BJ (cell line): ENCODE results near the gene WDFY3. TPM values are rescaled to one million over a fixed set of nuclear protein-coding genes. Genes with fewer than 3 reads are reported as not detected.
"Not testable (repeated sequence)": the region's sequence is repeated elsewhere in the genome, so short reads cannot be mapped to it uniquely, and the experiment has no call there.

Source experiments
- CTCF ChIA-PET: fragments of 350-600 bp; formaldehyde crosslinking; extraction: SDS; loops from one replicate; lab custom pipeline; 2021; ENCODE audit warnings: antibody characterized with exemption, inconsistent platforms; lab: Yijun Ruan, JAX
- POLR2A ChIA-PET: fragments of 300-600 bp; sonication (Branson Sonifier 250); formaldehyde crosslinking; extraction: SDS; loops from one replicate; lab custom pipeline; 2021; ENCODE audit warnings: antibody characterized with exemption; lab: Charles Lee
- DNase-seq: peaks from one replicate; pipeline ENCODE4 v3.0.0-alpha.2; 2011; ENCODE audit warnings: low read depth
- H3K27me3 ChIP-seq: 2 replicates; pipeline ENCODE4 v1.6.0; 2011; ENCODE audit warnings: low read length; ENCODE audit not compliant: control insufficient read depth, insufficient read depth
- H3K36me3 ChIP-seq: 2 replicates; pipeline ENCODE4 v1.5.1; 2011; ENCODE audit warnings: low read length; ENCODE audit not compliant: control insufficient read depth, insufficient read depth
- H3K4me3 ChIP-seq: 2 replicates; pipeline ENCODE4 v1.5.1; 2011; ENCODE audit warnings: low read depth, mild to moderate bottlenecking, control low read depth, low read length
- polyA plus RNA-seq: library from polyadenylated mRNA; depleted of rRNA; stranded (reverse); fragments of >200 nt; gene quantifications from 2 replicates; pipeline ENCODE4 v1.2.3, GENCODE V29; 2011
- TF ChIP-seq, protein P1 (sequence below): IDR thresholded peaks from 2 replicates; pipeline ENCODE4 v1.5.1; 2011; ENCODE audit warnings: low read depth, mild to moderate bottlenecking, control low read depth, inconsistent platforms, low read length, moderate library complexity; ENCODE audit not compliant: insufficient read depth

Gene WDFY3
- polyA plus RNA-seq, 1 experiment, result 28.8 TPM

DNA sequence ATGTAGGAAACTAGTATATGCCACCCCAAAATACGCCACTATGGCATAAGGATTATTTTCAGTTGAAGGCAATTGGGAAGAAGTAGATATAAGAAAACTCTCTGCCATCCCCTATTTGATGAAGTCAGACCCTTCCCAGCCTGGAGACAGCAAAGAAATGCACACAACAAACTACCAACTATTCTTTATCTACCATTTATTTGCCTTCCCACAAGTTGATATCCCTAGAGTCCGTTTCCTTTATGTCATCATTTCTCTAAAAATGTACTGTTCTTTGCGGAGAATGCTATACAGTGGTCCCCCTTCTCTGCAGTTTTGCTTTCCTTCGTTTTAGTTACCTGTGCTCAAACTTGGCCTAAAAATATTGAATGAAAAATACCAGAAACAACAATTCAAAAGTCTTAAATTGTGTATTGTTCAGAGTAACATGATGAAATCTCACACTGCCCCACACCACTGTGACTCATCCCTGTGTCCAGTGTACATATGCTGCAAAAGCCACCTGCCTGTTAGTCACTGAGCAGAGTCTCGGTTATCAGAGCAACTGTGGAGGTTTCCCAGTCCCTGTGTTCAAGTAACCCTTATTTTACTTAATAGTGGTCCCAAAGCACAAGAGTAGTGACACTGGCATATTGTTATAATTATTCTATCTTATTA, 152.3 kb downstream of the WDFY3 start:
- TF ChIP-seq, protein P1, sequence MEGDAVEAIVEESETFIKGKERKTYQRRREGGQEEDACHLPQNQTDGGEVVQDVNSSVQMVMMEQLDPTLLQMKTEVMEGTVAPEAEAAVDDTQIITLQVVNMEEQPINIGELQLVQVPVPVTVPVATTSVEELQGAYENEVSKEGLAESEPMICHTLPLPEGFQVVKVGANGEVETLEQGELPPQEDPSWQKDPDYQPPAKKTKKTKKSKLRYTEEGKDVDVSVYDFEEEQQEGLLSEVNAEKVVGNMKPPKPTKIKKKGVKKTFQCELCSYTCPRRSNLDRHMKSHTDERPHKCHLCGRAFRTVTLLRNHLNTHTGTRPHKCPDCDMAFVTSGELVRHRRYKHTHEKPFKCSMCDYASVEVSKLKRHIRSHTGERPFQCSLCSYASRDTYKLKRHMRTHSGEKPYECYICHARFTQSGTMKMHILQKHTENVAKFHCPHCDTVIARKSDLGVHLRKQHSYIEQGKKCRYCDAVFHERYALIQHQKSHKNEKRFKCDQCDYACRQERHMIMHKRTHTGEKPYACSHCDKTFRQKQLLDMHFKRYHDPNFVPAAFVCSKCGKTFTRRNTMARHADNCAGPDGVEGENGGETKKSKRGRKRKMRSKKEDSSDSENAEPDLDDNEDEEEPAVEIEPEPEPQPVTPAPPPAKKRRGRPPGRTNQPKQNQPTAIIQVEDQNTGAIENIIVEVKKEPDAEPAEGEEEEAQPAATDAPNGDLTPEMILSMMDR, result no peak
- ChIA-PET POLR2A (no interaction called here), CTCF (no interaction called here)
- peaks cover 1% of the 10 kb centered on the region; the same call in 1 of the 2 replicates for H3K36me3 ChIP-seq
- no peak overlapping the region for H3K4me3 ChIP-seq
- DNase-seq, result peak; percentile 62
- no peaks in the 10 kb centered on the region for H3K27me3 ChIP-seq

DNA sequence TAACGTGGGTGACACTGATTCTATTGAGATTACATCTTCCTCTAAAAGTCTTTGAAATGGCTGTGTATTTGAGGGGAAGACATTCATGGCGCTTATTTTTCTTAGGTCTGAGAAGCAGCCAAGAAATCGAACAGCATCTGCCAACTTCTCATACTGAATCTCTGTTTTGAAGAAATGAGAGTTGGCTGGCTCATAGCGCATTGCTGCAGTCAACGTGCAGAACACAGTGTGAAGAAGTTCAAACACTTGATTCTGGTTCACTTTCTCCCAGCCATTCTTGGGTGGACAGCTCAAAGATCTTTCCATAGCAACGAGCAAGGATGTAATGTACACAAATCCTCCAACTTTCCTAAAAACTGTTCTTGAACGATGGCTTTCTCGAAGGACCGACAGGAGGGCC, 156.5 kb downstream of the WDFY3 start:
- POLR2A ChIA-PET, result interaction anchor here (0.7 kb wide), 1 partner anchor 12 kb away, joined by 6 read pairs; no protein-coding TSS in a partner anchor
- CTCF ChIA-PET, result interaction anchor here (1.3 kb wide), 2 partner anchors 9 to 161 kb away, joined by 3 to 5 read pairs; no protein-coding TSS in a partner anchor
- Histone ChIP-seq H3K4me3 (no peak overlapping the region), H3K27me3 (no peaks in the 10 kb centered on the region), H3K36me3 (peaks cover 4% of the 10 kb centered on the region; the same call in 1 of the 2 replicates)
- TF ChIP-seq, protein P1, result no peak
- DNase-seq, result no peak

DNA sequence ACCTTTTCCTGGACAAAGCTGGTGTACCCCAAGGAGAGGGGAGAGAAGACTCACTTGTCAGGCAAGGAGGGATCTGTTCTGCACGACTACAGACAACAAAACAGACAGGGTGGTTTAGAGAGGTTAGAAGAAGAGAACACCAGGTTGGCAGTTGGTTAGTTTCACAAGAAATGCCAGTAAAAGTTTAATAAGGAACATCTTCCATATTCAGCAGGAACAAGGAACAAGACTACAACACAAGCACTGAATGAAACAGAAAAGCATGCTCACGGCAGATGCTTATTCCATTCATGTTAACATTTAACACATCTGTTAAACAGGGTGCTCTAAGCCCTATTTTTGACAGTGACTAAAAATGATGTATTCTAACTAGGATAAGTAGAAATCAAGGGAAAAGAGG, 158.2 kb downstream of the WDFY3 start:
- no peak for DNase-seq
- TF ChIP-seq, protein P1, result no peak
- Histone ChIP-seq H3K36me3 (peaks cover 4% of the 10 kb centered on the region), H3K27me3 (no peaks in the 10 kb centered on the region), H3K4me3 (no peak overlapping the region)
- ChIA-PET CTCF (interaction anchor here (0.6 to 1.0 kb wide), 2 partner anchors 20 to 137 kb away, joined by 3 to 5 read pairs; no protein-coding TSS in a partner anchor), POLR2A (no interaction called here)

DNA sequence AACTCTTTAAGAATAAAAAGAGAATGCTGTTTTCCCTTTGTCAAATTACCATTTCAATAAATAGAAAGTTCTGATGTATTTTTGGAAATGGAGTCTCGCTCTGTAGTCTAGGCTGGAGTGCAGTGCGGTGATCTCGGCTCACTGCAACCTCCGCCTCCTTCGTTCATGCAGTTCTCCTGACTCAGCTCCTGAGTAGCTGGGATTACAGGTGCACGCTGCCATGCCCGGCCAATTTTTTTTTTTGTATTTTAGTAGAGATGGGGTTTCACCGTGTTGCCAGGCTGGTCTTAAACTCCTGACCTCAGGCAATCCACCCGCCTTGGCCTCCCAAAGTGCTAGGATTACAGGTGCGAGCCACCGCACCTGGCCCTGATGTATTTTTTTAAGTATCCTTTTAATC, 159.9 kb downstream of the WDFY3 start:
- not testable (repeated sequence) for H3K4me3 ChIP-seq, H3K27me3 ChIP-seq, H3K36me3 ChIP-seq, DNase-seq
- POLR2A ChIA-PET, result interaction anchor here (0.8 kb wide), 1 partner anchor 59 kb away, joined by 5 read pairs; no protein-coding TSS in a partner anchor
- CTCF ChIA-PET, result interaction anchor here (0.6 kb wide), 2 partner anchors 14 to 88 kb away, joined by 3 read pairs; no protein-coding TSS in a partner anchor

DNA sequence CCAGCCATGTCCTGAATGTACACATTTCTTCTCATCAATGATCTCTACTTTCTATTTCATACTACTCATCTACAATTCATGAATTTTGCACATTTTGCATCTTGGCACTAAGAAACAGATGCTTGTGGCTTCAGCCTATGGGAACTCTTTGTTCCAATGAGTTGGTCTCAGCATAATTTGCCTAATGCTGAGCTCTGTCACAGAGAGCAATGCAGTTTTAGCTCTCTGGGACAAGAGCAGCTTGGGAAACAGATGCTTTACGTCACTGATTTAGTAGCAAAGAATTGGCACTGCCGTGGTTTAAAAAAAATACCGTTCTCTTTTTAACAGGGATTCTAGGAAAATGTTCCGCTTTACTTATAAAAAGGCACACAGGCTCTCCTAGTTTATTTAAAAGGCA, 162.4 kb downstream of the WDFY3 start:
- Histone ChIP-seq H3K36me3 (peaks cover 6% of the 10 kb centered on the region), H3K27me3 (no peaks in the 10 kb centered on the region), H3K4me3 (no peak overlapping the region)
- no peak for DNase-seq
- TF ChIP-seq, protein P1, result no peak
- POLR2A ChIA-PET, result no interaction called here
- CTCF ChIA-PET, result interaction anchor here (0.6 to 1.9 kb wide), 2 partner anchors 11 to 167 kb away, joined by 3 to 5 read pairs; no protein-coding TSS in a partner anchor
